ENCODE results near the gene CPNE5.
A peak's percentile ranks its signal among the peaks of the same experiment; 100 is the strongest.

The CPNE5 gene

DNA sequence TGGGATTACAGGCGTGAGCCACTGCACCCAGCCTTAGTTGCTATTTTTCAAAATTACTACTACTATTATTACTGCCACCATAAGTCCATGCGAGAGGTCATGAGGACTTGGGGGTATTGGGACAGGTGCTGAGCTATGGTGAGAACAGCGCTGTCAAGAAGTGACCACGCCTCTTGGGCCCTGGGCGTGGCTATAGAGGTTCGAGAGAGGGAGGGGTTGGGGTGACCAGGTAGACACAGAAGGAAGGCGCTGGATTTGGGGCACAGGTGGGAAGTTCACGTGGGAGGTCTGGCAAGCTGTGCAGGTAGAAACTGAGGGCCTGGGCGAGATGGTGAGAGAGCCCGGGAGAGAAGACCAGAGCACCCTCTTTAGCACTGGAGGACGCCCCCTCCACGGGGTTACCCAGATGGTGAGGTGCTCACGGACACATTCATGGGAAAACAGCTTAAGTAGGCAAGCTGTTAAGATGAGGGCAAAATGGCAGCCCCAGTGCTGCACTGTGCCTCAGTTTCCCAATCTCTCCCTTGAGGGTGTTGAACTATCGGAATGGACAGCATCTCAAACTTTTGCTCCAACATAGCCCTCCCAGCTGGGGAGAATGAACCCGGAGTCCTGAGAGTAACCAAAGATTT, 80.6 kb downstream of the CPNE5 start:
- no peak for DNase-seq

GRCh38 chr6:36757943-36758508, 81.2 kb downstream of the CPNE5 start:
- DNase-seq: no peak

DNA sequence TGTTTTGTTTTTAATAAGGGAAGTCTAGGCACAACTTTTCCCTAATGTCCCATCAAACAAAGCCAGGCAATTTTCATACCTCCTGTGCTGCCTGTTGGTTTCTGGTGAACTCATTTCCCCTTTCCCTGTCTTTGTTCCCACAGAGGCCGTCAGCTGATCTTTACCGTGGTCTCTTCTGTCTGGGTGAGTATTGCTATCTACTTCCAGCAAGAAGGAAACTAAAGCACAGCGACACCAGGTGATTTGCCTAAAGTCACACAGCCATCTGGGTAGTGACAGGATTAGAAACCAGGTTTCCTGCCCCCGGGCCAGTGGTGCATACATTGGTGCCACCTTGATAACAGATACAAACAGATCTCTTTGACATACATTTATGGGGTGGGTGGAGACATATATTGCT, 82.0 kb downstream of the CPNE5 start:
- DNase-seq: no peak

GRCh38 chr6:36756786-36757185, 82.5 kb downstream of the CPNE5 start:
- DNase-seq: no peak

DNA sequence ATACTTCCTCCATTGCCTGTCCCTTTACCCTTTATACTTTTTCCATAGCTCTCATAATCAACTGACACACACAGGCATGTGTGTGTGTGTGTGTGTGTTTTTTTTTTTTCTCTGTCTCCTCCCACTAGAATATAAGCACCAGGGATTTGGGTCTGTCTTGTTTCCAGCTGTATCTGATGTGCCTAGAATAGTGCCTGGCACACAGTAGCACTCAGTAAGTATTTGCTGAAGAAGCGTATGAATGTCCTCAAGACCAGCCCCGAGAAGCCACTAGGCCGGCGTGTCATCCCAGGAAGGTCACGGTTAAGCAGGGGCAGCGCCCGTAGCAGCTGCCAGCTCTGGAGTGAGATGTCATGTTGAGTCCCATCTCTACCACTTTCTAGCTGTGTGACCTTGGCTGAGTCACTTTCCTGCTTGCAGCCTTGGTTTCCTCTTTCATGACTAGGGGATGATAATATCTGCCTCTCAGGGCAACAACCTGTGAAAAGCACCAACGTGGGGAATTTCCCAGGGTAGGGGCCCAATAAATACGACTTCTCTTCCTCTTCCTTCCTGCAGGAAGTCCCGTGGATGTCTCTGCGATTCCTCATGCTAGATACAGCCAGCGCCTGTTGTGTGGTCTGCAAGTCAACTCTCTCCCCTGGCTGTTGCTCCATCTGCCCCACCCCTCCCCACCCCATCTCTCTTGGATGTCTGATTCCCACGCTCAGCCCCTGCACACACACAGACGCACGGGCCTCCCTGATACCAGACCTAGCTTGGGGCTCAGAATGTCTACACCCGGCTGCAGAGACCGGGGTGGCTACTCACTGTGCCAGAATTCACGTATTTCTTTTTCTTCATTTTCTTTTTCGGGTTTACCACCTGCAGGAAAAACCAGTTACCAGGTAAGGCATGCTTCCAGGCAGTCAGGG, 83.6 kb downstream of the CPNE5 start:
- peak; percentile 41 for DNase-seq

DNA sequence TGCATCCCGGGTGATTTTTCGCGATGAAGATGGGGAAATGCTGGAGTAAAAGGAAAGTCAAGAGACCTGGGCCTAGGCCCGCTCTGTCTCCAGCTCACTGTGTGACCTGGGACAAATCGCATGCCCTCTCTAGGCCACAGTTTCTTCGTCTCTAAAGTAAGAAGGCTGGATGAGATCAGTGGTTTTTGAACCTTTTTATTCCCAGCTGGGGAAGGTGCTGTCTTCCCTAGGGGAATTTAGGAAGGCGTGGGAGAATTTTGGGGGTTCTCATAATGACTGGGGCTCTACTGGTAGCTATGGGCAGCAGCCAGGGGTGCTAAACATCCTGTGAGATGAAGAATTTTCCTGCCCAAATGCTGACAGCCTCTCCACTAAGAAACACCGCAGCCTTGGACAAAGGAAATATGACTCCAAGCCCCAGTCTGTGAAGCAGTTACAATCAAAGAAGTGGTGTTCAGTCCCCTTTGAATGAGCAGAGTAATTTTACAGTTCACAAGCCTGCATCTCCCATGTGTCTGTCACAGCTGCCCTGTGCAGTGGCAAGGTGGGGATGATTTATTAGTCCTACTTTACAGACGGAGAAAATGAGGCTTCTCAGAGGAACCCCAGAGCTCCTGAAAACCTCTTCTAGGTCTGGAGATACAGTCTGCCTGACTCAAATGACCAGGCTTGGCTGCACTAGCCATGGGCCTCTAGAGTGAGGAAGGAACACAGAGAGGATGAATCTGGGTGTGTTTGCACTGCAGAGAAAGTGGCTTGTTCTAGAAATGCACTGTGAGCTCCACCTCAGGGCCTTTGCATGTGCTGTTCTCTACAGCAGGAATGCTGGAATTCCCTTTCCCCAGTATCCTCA, 84.4 kb downstream of the CPNE5 start:
- DNase-seq: no peak

DNA sequence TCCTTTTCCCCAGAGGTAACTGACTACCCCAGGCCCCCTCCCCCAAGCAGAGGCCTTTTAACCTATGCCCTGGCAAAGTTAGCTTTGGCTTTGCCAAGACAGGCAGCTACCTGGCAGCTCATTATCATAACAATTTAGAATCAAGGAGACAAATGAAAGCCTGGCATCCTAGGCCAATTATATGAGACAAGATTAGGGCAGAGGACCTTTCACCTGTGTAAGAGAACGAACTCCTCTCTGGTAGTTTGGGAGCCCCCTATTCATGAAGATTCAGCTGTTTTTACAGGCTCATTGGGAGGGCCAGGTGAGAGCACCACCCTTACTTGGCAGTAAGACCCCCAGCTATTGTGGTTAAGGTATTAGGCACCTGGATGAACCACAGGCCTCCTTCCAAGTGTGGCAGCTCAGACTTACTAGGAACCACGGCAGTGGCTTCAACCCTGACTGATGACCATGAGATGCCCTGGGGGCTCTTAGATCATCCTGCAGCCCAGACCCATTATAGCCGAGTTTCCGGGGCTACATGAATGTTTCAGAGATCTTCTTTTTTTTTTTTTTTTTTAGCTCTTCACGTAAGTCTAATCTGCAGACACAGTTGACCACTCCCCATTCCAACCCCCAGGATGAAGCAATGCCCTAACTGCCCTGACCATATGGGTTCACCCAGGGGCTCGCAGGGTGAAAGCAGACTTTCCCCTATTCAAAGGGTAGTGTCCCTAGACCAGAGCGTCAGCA, 85.4 kb downstream of the CPNE5 start:
- no peak for DNase-seq

DNA sequence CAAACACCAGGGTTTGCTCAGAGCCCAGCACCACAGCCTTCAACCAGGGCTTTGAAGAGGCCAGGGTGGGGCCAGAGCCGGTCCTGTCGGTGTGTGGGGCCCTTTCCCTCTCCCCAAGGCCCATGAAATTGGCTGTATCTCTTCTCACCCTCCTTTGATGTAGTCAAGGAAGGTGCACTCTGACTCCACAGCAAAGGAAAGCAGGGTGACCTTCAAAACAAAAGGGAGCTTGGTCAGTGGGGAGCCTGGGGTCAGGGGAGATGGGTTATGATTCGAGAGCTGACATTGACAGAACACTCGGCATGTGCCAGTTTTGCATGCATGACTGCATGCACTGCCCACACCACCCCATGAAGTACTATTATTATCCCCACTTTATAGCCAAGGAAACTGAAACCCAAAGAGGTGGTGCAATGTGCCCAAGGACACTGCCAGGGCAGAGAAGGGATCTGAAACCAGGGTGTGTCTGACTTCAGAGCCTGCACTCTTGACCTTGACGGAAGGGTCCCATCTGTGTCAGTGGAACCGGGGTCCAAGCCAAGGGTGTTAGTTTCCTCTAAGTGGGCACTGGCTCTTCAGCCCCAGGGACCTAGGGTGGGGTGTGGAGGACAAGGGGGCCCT, 86.2 kb downstream of the CPNE5 start:
- no peak for DNase-seq

- no peak for DNase-seq
These were observed 86.9 kb downstream of the CPNE5 start for GRCh38 chr6:36752187-36752885.

- no peak for DNase-seq
These were observed 87.4 kb downstream of the CPNE5 start for GRCh38 chr6:36751833-36752186.

DNA sequence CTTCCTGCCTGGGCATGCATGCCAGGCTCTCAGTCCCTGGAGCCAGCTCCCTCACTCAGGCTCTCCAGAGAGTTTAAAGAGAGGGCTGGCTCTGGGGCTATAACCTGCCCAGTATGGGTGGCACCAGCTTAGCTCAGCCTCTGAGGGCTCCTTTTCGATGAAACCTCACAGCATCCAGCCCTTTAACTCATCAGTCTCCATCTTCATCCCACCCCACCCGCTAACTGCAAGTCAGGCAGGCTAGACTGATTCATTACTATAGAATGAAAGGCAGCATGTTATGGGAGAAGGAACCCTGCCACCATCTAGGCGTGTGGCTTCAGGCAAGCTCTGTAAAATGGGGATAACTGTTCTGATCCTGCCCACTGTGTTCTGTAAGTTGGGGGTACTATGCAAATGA, 88.2 kb downstream of the CPNE5 start:
- DNase-seq: no peak

DNA sequence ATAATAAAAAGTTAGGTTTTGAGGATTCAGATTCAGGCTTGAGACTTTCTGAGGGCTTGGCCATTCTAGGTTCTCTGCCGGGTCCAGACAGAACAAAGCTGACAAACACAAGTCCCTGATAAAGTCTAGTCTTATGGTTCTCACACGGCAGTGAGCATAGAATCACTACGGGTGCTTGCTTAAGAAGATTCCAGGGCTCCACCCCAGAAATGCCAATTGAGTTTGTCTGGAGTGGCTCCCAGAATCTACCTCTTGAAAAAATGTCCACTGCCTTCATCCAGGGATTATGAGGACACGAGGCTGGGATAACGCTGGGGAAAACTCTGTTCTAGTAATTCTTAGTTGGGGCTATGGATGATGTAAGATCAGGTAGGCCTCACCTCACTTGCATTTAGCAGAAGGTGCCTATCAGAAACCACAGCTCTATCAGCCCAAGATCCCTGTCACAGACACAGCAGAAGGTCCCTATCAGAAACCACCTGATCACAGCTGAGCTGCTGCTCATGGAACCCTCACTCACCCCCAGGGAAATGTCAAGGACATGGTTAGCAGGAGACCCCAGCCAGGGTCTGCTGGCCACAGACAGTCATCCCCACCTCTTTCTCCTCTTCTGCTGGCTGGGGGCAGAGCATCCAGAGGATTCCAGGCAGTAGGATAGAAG, 89.3 kb downstream of the CPNE5 start:
- no peak for DNase-seq

- DNase-seq: no peak
These were observed 93.0 kb downstream of the CPNE5 start for GRCh38 chr6:36746251-36746650.

GRCh38 chr6:36745836-36746235, 93.4 kb downstream of the CPNE5 start:
- DNase-seq: no peak

GRCh38 chr6:36745283-36745682, 94.0 kb downstream of the CPNE5 start:
- no peak for DNase-seq

- no peak for DNase-seq
These were observed 95.0 kb downstream of the CPNE5 start for GRCh38 chr6:36744304-36744673.

GRCh38 chr6:36743538-36744303, 95.5 kb downstream of the CPNE5 start:
- no peak for DNase-seq

GRCh38 chr6:36743032-36743431, 96.2 kb downstream of the CPNE5 start:
- no peak for DNase-seq

DNA sequence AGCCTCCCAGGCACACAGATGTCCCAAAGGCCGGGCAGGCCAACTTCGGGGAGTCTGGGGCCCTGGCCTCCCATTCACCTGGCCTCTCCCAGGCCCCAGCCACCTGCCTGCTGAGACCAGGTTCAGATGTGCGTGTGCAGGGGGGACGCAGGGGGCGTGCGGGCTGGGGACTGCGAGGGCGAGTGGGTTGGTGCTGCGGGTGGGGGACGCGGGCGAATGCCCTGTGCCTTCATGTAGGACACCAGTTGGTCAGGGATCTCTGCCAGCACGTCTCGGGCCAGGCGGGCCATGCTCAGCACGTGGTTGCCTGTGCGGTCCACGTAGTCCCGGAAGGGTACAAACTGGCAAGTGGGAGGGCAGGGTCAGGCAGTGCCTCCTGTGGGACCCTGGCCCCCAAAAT, 97.1 kb downstream of the CPNE5 start:
- no peak for DNase-seq

GRCh38 chr6:36740818-36741179, 98.4 kb downstream of the CPNE5 start:
- no peak for DNase-seq
